GM15510 (cell line): ENCODE measurements around the gene DCDC1.

ENCODE experiments used
- POLR2A ChIP-seq: IDR thresholded peaks from 3 replicates; pipeline ENCODE4 v1.6.1; 2011; ENCODE audit warnings: borderline replicate concordance; ENCODE audit not compliant: insufficient read length; ENCODE audit errors: extremely low read depth

Gene DCDC1

GRCh38 chr11:31366795-31367194, 2.7 kb downstream of the DCDC1 start:
- no peak for TF ChIP-seq POLR2A

- no peak for TF ChIP-seq POLR2A
Observed at GRCh38 chr11:31361743-31362142, 7.8 kb downstream of the DCDC1 start.

- no peak for TF ChIP-seq POLR2A
Observed at GRCh38 chr11:31355817-31356216, 13.7 kb downstream of the DCDC1 start.

GRCh38 chr11:31355131-31355530, 14.4 kb downstream of the DCDC1 start:
- no peak for TF ChIP-seq POLR2A

- TF ChIP-seq POLR2A, result no peak
Observed at GRCh38 chr11:31351168-31351567, 18.4 kb downstream of the DCDC1 start.

GRCh38 chr11:31340903-31341572, 28.5 kb downstream of the DCDC1 start:
- no peak for TF ChIP-seq POLR2A

- TF ChIP-seq POLR2A, result no peak
Observed at GRCh38 chr11:31337806-31338205, 31.7 kb downstream of the DCDC1 start.

- no peak for TF ChIP-seq POLR2A
Observed at GRCh38 chr11:31328697-31329096, 40.8 kb downstream of the DCDC1 start.

GRCh38 chr11:31327417-31327816, 42.1 kb downstream of the DCDC1 start:
- no peak for TF ChIP-seq POLR2A

- TF ChIP-seq POLR2A, result no peak
Observed at GRCh38 chr11:31326470-31327148, 42.9 kb downstream of the DCDC1 start.

GRCh38 chr11:31325160-31325559, 44.4 kb downstream of the DCDC1 start:
- TF ChIP-seq POLR2A, result no peak

- no peak for TF ChIP-seq POLR2A
Observed at GRCh38 chr11:31323145-31323544, 46.4 kb downstream of the DCDC1 start.

GRCh38 chr11:31303644-31304180, 65.8 kb downstream of the DCDC1 start:
- TF ChIP-seq POLR2A, result no peak

- TF ChIP-seq POLR2A, result no peak
Observed at GRCh38 chr11:31301549-31302510, 67.7 kb downstream of the DCDC1 start.

- no peak for TF ChIP-seq POLR2A
Observed at GRCh38 chr11:31295308-31295707, 74.2 kb downstream of the DCDC1 start.
